NCI-H1930 (cell line): ENCODE data around the gene DNAJC15.

Experiments
- DNase-seq, 2 experiments: peaks; one replicate each; lab custom pipeline; 2025; lab: John Stamatoyannopoulos, UW

DNAJC15 gene

GRCh38 chr13:43154839-43155238 lies 131.5 kb downstream of the DNAJC15 start:
- no peak for DNase-seq

- no peak for DNase-seq
Observed at GRCh38 chr13:43156916-43157315, 133.5 kb downstream of the DNAJC15 start.

- DNase-seq = no peak
Observed at GRCh38 chr13:43157796-43158195, 134.4 kb downstream of the DNAJC15 start.

GRCh38 chr13:43158516-43158915 lies 135.1 kb downstream of the DNAJC15 start:
- DNase-seq = no peak

- DNase-seq = no peak
Observed at GRCh38 chr13:43159026-43159461, 135.7 kb downstream of the DNAJC15 start.
